Measurements from ENCODE around the gene PLEKHF1.

DNA sequence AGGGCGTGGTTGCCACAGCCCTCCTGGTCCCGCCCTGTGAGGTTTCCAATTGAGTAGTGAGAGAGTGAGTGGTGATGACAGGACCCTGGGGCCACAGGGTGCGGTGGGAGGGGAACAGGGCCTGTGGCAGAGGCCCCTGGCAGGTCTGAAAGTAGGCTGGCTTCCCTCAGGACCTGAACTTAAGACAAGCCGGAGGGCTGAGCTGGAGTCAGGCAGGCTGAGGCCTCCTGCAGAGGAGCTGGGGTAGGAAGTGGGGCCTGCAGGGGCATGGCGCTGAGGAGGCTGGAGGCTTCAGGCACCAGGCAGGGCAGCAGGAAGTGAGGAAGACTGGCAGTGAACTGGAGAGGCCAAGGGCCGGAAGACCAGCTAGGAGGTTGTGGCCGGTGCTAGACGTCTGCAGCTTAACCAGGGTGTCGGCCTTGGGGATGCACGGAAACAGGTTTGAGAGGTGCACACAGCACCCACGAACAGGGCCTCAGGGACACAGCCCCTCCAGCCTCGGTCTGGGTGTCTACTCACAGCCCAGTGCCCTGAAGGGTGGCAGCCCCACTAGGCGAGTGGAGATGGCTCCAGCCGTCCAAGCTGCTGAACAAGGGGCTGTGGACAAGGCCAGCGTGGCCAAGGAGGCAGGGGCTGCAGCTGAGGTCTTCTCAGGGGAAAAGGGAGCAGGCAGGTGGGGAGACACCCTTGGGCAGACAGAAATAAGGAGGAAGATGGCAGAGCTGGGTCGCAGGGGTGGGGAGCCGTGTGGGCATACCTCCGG, 41.4 kb upstream of the PLEKHF1 start:
- TF ChIP-seq, protein P1, sequence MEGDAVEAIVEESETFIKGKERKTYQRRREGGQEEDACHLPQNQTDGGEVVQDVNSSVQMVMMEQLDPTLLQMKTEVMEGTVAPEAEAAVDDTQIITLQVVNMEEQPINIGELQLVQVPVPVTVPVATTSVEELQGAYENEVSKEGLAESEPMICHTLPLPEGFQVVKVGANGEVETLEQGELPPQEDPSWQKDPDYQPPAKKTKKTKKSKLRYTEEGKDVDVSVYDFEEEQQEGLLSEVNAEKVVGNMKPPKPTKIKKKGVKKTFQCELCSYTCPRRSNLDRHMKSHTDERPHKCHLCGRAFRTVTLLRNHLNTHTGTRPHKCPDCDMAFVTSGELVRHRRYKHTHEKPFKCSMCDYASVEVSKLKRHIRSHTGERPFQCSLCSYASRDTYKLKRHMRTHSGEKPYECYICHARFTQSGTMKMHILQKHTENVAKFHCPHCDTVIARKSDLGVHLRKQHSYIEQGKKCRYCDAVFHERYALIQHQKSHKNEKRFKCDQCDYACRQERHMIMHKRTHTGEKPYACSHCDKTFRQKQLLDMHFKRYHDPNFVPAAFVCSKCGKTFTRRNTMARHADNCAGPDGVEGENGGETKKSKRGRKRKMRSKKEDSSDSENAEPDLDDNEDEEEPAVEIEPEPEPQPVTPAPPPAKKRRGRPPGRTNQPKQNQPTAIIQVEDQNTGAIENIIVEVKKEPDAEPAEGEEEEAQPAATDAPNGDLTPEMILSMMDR (IDR thresholded peaks at IDR 0.05; ENCODE audit: low read length) = no peak
- no peak for TF ChIP-seq EZH2 (optimal IDR thresholded peaks at IDR 0.05; ENCODE audit: low read depth, low read length)
- TF ChIP-seq EZH2phosphoT487 (IDR thresholded peaks at IDR 0.05; ENCODE audit: low read length) = no peak
